ENCODE data around the gene RAD51.
A peak's percentile ranks its signal among the peaks of the same experiment; 100 is the strongest.

The RAD51 gene

DNA sequence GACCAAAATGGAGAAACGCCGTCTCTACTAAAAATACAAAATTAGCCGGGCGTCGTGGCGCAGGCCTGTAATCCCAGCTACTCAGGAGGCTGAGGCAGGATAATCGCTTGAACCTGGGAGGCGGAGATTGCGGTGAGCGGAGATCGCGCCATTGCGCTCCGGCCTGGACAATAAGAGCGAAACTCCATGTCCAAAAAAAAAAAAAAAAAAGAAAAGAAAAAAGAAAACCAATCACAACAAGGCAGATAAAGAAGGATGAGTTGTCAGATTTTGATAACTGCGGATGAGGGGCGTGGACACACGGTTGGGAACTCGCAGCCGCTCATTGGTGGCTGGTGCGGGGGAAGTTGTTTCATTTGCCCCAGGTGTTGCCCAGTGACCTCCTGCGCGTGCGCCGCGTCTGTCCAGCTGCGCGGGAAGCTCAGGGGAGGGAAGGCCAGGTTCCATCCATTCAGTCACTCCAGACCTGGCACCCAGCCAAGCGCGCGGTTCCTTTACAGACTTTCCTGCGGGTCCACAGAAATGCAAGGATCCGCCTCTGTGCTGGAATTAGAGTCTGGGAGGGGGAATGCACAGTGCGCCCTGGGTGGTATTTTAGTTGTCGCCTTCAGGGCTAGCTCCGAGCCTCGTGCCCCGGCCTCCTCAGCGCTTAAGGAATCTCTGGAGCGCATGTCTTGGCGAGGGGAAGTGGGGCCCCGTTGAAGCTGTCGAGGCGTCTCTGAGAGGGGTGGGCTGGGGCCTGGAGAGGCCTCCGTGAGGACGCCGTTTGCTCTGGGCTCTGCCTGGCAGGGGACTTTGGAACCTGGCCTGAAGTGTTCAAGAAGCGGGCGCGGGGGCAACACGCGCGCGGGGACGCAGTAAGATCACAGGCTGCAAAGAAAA, 68.2 kb downstream of the RAD51 start:
- DNase-seq (ENCODE audit: low read depth in 2 of 2): peak in 1 of 2 experiments; percentile 39

DNA sequence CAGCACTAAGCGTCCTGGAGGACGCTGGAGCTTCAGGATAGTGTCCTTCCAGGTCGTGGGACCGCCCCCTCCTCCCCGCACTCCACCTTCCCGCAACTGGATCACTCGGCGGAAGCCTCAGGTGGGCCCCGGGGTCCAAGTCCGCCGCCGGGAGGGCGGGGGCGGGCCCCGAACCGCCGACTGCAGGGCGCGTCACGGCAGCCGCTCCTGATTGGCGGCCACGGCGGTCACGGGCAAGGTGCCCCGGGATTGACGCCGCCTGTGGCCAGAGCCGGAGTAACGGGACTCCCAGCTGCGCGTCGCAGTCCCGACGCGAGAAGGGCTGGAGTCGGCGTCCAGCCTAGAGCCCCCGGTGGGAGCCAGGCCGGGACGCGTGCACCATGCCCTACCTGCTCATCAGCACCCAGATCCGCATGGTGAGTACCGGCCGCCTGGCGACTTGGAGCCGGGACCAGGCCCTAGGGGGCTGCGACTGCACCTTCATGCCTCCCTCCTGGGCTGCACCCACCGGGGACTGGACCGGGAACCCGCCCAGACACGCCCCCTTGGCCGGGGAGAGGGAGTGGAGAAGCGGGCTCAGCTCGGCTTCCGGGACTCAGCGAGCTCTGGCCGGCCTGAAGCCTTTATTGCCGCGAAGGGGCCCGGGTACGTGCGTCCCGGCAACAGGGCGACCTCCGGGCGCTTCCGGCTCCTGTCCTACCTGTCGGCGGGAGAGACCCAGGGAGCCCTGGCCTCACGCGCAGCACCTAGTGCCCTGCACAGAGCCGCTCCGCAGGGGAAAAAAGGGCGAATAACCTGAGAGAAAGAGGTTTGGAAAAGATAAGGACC, 69.0 kb downstream of the RAD51 start, which contains the start of gene GCHFR:
GCHFR (plus strand) TSS at position 268 of the 828 bp plus-strand sequence; CDS start at position 381, 113 bp downstream.
- peak in 1 of 2 experiments; percentile 52 for DNase-seq (ENCODE audit: low read depth in 2 of 2)

DNA sequence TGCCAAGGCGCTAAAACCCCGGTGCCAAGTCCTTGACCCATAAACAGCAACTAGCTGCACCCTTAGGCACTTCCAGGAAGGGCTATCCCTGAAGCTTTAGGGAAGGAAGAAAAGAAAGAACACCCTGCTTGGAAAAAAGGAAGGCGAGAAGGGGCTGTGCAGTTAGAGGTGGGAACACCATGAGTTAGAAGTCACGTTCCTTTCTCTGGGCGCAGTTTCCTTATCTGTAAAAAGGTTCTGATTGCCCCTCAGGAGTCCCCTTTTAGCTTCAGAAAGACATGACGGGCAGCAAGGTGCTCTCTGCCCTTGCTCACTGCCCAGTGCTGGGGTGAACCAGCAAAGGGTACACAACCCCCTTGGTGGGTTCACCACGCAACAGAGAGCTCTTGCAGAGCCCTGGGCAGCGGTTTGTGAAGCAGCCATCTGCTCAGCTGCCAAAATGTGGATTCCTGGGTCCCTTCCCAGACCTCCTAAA, 69.7 kb downstream of the RAD51 start:
- no peak for DNase-seq (ENCODE audit: low read depth in 2 of 2)

DNA sequence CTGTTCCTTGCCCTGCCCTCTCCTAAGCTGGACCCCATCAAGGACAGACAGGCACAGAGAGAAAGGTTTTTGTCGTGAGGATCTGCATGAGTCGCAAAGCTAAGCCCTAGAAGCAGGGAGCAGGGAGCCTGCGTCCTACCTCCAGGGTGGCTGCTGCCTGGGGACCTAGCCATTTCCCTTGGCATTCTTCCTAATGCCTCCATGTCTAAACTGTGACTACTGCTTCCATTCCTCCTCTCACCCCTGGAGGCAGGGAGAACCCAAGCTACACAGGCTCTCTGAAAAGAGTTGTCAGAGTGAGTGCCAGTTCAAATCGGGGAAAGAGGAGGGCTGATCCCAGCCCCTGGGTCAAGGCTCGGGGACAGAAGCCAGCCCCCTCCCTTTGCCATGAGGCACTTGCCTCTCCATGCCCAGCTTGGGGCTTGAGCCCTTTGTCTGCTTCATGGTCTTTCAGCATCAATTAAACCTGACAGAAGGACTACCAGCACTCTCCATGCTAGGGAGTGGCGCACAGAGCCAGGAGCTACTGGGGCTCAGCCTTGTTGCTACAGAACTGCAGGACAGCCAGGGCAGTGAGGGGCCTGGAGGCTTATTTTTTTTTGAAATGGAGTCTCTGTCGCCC, 71.3 kb downstream of the RAD51 start:
- DNase-seq (ENCODE audit: low read depth in 2 of 2): no peak

DNA sequence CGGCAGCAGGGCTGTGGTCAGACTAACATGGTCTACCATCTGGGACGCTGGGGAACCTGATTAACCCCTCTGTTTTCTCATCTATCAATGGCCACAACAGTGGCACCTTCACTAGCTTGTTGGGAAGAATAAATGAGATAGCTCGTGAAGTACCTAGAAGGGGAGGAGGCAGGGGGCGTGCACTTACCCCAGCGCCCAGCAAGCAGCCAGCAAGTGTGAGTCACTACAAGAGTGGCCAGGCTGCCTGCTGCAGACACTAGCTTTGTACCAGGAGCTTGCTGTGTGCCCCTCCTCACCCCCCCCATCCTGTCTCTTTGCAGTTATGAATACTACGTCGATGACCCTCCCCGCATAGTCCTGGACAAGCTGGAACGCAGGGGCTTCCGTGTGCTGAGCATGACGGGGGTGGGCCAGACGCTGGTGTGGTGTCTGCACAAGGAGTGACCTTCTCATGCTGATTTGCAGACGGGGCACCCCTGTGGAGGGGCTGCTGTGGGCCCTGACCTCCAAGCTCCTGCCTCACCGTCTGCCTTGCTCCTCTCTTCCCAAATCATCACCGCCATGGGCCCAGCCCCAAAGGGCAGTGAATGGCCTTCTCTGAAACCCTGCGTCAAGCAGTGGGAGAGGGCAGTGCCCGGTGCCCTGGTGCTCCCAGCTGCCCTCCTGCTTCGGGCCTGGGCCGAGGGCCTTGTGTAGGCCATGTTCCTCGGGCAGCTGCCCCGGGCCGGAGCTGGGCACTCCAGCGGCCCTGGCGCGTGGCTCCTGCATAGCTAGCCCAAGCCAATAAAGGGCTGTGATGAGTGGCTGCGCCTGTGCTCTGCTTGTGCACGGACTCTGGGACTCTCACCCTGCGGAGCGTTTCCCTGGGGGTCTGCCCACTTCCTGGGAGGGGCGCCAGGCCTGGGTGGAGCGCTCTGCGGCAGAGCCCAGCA, 72.2 kb downstream of the RAD51 start:
- DNase-seq (ENCODE audit: low read depth in 2 of 2): no peak

DNA sequence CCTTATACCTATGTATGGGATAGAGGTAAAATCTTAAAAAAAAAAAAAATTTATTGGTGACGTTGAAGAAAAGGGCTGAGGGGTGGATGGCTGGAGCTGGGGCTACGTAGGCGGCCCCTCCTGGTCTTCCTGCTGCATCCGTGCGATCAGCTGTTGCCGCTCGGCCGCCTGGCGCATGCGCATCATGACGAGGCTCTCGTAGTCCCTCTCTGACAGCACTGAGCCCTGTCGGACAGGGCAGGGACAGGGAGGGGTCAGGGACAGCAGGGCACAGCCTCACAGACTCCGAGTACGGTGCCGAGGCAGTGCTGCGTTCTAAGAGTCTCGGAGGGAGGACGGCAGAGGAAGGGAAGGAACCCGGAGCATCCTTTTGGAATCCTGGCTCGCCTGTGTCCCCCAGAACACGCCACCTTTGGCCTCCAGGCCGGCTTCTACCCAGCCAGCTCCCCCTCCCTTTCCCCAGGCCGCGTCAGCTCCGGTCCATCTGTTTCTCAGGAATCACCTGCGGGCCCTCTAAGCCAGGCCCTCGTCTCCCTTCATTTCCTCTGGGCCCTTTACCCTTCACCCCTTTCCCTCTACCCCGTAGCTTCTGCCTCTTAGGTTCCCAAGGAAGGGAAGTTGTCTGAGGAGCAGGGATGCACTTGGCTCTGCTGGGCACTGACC, 73.0 kb downstream of the RAD51 start:
- no peak for DNase-seq (ENCODE audit: low read depth in 2 of 2)

DNA sequence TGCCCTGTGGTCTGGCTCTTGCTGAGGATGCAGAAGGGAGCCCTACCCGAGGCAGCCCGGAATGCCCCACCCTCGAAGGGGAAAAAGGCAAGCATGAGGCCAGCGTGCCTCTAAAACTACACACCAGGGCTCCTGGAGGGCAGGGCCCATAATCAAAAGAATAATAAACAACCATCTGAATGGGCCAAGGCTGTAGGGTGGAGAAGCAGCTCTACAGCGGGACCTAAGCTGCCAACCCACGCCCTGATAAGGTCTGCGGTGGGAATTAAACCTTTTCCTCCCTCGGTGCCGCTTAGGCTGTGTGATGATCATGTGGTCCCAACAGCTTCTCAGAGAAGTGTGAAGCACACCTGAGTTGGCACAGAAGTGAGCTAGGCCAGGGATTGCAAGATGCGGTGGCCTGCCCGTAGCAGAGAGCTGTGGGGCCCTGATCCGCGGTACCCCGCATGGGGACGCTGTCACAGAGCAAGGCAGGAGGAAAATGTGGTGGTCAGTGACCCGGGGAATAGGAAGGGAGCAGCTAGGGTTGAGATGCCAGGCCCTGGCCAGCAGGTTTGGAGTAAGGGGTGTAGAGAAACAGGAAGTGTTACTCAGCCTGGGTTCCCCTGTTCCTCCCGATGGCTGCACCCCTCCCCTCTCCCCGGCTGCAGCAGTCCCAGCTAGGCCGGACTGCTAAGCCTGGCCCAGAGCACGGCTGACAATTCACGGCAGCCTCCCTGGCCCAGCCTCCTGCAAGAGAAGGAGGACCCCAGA, 73.7 kb downstream of the RAD51 start:
- DNase-seq (ENCODE audit: low read depth in 2 of 2): no peak

DNA sequence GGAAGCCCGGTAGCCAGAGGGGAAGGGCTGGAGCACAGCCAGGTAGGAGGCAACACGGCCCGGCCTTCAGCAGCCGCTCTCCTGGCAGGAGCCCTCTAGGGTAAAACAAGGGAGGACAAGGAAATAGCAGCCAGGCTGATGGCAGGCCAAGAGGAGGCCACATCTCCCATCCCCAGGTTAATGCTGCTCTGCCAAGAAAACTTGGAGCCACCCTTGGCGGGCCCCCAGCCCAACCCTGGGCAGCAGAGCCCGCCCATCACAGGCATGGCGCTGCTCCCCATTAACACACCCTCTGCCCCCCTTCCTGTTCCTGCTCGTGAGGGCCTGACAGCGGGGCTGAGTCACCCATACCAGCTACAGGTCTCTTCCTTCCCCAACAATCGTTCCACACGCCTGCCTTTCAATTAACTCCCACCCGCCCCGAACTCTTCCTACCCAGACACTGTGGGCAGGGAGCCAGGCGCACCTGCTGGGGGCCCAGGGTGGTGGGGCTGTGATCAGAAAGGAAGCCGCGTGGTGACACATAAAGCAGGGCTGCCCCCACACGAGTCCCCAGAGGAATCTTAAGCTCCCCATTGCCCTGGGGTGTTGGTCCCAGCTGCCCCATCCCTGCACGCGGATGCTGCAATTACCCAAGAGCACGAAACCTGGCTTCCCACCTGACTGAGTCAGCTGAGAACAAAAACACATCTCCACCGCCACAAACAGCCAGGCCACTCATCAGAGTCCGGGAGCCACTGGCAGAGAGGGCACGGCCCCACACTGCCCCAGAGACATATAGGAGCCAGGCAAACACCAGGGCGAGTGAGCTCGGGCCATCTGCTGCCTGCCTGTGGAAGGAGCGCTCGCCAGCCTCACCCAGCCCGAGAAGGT, 74.5 kb downstream of the RAD51 start, which contains the start of gene C15orf62:
C15orf62 (plus strand) TSS at position 707 of the 873 bp plus-strand sequence. CDS start 516 bp downstream, outside the sequence.
- peak; percentile 45 to 52 for DNase-seq (ENCODE audit: low read depth in 2 of 2)

DNA sequence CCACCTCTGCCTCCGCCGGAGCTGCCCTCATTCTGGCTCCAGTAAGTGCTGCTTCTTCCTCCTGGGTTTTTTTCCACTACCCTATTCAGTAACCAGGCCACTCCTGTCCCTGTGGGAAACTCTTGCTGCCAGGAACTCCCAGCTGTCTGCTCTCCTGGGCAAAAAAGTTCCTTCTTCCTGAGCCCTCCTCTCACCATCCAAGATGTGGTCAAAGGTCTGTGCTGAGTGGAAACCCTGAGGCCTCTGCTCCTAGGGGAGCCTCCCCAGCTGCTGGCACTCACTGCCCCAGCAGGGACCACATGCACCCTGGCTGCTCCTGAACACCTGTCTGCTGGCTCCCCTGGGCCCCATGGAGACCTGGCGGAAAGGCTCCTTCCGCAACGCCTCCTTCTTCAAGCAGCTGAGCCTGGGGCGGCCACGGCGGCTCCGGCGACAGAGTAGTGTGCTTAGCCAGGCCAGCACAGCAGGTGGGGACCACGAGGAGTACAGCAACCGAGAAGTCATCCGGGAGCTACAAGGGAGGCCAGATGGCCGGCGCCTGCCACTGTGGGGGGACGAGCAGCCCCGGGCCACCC, 75.3 kb downstream of the RAD51 start:
- no peak for DNase-seq (ENCODE audit: low read depth in 2 of 2)

DNA sequence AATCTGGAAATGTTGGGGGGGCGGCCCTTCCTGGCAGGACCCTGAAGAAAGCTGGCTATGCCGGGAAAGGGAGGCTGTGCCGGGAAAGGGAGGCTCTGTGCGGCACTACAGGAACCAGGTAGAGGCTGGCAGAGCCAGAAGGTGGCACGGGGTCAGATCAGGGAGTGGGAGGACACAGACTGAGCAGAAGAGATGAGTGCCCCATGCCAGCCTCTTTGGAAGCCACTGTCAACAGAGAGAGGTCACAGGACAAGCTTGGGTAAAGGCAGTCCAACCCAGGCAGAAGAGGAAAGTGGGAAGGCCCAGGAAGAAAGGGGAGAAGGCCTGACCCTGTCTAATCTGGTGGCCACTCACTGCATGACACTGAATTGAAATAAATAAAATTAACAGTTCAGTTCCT, 76.3 kb downstream of the RAD51 start:
- DNase-seq (ENCODE audit: low read depth in 2 of 2): no peak

DNA sequence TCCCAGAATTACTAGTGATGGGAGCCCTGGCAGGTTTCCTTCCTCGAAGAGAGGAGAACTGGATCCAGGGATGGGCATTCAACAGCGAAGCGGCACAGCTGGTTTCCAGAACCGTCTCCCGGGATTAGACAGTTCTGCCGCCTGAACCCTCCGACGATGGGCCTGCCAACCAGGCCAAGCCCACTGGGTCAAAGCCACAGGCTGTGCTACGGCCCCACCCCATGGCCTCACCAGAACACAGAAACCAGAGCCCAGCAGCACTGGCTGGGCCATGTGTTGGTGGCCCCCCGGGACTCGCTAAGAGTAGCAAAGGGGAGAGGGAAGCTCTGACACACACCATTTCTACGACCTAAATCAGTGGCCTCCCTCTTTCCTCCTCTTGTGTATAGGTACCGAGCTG, 77.0 kb downstream of the RAD51 start:
- DNase-seq (ENCODE audit: low read depth in 2 of 2): no peak

DNA sequence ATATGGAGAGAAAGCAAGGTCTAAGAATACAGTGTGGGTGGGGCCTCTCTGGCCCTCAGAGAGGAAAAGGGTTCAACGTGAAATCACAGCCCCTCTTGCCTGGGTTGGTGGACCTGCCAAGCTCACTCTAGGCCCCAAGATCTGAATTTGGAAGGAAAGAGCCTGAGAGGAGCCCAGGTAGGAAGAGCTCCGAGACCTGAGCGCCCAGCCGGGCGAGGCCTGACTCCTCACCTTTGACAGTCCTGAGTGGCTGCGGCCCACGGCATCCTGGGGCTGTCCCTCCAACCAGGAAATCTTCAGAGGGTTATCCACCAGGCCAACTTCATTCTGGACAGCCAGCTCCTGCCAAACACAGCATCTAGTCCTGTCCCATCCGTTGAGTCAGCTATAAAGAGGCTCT, 78.5 kb downstream of the RAD51 start:
- no peak for DNase-seq (ENCODE audit: low read depth in 2 of 2)

DNA sequence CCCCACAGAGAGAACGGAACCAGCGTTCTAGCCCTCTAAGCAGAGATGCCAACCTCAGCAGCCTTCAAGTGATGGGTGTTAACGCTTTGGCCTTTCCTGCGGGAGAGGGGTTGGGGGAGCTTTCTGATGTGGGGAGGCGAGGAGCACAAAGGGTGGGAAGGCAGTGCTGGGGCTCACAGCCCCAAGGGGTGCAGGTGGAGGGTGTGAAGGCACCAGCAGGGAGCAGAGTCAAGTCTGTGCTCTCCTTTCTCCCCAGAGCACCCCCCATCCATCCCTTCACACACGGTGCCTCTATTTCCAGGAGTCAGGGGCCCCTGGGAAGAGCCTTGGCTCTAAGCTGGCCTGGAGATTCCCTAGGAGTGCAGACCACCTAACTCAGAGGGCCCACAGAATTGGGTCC, 78.9 kb downstream of the RAD51 start:
- DNase-seq (ENCODE audit: low read depth in 2 of 2): no peak

DNA sequence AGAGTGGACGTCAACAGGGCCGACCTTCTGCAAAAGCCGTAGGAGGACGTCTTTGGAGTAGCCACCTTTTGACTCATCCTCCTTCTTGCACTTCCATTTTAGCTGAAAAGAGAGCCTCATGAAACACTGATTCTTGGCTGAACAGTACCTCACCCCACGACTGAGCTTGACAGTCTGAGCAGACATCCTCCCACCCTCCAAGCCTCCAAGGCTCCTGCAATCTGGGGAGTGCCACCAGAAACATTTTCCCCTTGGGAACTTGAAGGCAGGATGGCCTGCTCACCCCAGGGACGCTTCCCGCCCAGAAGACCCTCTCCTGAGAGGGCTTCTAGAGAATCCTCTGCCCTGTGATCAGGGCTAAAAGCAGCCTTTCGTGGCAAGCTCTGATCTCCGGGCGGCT, 80.0 kb downstream of the RAD51 start:
- DNase-seq (ENCODE audit: low read depth in 2 of 2): no peak

DNA sequence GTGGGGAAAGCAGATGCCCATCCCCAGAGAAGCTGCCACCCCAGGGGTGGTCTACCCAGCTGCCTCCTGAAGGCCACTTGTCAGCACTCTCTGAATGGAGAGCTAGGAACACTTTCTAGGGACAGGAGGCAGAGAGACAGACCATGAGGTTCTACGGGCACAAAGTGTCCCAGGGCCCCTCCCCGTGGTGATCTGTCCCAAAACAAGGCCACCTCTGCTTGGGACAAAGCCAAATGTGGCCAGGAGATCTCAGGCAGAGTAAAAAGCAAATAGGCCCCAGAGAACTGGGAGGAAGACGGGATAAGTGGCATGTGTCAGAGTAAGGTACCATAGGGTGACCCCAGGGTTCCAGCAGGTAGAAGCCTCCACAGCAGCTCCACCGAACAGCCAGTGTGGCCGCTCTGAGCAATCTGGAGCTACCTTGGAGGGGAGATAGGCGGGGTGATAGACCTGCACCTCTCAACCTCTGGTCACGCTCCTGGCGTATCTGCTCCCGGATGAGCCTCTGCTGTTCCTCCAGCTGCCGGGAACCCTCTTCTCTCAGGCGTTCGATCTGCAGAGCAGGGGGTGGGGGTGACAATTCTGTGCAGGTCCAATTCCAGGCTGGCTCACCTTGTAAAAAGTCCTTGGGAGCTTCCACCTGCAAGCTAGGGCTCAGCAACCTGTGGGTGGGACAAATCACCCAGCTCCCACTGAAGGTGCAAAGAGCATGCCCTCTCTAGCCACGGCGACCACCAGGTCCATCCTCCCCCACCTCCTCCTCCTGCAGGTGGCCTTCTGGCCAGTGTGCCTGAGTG, 81.0 kb downstream of the RAD51 start:
- no peak for DNase-seq (ENCODE audit: low read depth in 2 of 2)

DNA sequence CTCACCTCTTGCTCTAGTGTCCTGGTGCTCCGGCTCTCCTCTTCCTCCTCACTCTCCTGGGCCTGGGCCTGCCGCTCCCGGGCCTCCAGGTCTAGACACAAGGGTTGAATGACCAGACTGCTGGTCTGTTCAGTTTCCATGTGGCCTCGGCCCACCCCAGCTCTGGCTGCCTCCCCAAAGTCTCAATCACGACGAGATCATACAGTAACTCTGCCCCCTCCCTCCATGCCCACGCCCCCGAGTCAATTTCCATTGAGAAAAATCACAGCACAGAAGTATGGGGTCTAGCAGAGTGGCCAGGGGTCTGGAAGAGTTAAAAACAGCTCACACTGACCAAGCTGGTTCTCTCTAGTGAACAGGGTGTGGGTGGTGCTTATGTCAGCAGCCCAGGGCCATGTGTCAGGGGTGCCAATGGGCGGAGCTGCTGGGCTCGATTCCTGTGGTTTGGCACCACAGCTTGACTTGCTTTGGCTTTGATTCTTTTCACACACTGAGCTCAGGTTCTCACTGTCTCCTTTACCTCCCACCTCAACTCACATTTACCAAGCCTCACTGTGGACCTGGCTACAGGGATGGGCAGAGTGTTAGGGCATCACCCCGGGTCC, 81.7 kb downstream of the RAD51 start:
- DNase-seq (ENCODE audit: low read depth in 2 of 2): no peak
